GM10266 (cell line): ENCODE results near the gene MRPL2.

Source experiments
- DNase-seq: peaks from one replicate; pipeline ENCODE4 v3.0.0; 2012; ENCODE audit errors: extremely low spot score
- CTCF ChIP-seq: IDR thresholded peaks from 2 replicates; pipeline ENCODE4 v1.5.1; 2012; ENCODE audit warnings: mild to moderate bottlenecking, low read depth; ENCODE audit not compliant: control insufficient read depth, insufficient read depth; ENCODE audit errors: missing control alignments

MRPL2 gene

DNA sequence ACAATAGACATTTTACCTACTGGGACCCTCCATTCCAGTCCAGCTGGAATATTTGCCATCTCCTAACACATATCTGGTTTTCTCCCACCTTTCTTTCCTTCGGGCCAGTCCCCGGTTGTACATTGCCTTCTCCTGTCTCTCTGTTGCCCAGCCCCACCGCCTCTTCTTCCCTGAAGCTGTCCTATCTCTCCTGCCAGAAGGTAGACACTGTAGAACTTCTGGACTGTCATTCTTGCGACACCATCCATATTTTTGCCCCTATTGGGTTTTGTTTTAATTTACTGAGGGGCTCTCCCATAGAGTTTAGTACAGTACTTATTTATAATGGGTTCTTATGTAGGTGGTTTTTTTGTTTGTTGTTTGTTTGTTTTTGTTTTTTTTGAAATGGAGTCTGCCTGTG is 21.8 kb upstream of the MRPL2 start:
- TF ChIP-seq CTCF = no peak
- no peak for DNase-seq

- DNase-seq = no peak
- no peak for TF ChIP-seq CTCF
Observed at GRCh38 chr6:43078691-43079090, 19.5 kb upstream of the MRPL2 start.

DNA sequence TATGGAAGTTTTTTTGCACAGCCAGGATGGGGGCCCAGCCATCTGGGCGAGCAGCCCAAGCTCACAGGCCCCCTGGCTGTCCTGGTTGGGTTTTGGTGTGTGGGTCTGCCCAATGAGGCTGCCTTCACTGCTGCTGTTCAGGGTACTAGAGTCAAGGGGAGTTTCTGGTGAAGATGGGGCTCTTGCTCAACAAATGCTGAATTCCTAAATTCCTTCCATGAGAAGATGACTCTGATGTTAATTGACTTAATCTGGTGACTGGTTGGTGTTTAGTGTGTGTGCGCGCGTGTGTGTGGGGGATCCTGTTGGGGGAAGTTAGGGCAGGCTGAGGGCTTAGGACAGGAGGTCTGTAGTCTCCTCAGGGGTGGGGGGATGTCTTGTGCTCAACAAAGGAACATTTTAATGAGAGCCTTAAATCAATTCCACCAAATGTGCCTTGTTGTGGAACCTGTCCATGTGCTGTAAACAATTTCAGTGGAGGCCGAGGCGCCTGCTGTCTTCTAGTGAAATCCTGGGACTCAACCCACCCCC is 18.8 kb upstream of the MRPL2 start:
- no peak for DNase-seq
- TF ChIP-seq CTCF = no peak

- no peak for TF ChIP-seq CTCF
Observed at GRCh38 chr6:43077333-43077809, 18.1 kb upstream of the MRPL2 start.

DNA sequence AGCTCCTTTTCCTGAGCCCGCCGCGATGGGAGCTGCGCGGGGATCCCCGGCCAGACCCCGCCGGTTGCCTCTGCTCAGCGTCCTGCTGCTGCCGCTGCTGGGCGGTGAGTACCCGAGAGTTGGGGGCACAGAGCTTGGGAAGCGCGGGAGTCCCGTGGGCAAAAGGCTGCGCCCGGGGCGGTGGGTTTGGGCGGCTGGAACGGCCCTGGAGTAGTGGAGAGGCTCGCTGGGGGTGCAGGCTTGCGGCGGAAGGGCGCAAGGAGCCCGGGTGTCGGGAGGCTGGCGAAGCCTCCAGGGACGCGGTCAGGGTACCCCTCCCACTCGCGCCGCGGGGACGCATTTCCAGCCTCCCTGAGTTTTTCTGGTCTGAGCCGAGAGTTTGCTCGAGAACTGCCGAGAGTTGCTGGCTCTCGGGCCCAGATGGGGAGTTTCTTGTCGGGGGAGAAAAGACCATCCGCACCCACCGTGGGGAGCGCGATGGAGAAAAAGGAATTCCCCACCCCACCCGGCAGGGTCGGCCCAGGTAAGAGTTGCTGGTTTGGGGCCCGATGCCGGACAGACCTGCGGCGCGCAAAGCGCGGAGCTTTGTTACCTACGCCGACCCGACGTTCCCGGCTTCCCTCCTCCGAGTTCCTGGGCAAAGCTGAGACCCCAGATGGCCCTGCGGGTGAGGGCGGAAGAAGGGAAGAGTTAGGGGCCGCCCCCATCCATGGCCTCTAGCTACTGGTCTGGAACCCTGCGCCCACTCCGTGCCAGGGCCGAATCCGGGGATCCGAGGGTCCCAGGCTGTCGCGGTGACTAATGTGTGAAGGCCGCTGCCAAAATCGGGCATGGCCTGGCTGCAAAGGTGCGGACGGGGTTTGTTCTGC is 17.5 kb upstream of the MRPL2 start:
- DNase-seq = no peak
- TF ChIP-seq CTCF = no peak

More at GRCh38 chr6:43077333-43077809, 18.1 kb upstream of the MRPL2 start:
- DNase-seq = no peak

DNA sequence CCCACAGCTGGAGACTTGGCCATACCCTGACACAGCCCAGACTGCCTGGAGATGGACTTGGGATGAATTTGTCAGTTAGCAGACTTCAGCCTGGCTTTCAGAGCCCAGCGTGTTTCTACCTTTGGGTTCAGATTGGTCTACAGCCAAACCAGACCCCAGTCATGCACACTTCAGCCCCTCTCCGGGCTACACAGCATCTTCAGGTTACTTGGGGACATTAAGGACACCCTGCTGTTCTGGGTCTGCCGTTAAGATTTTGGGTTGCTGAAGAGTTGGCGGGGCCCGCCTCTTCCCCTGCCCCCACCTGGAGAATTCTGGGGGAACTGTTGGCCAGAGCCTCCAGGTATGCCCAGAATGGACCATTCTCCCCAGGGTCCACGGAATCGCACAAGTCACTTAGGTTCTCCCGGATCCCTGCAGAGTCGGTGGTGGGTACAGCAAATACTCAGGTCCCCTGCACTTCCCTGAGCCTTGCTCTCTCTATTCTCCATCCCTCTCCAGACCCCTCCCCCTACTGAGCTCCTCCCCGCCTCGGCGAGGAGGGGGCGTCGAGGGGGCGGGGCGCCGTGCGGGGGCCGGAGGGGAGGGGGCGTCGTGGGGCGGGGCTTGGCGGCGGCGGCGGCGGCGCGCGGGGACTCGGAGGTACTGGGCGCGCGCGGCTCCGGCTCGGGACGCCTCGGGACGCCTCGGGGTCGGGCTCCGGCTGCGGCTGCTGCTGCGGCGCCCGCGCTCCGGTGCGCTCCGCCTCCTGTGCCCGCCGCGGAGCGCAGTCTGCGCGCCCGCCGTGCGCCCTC is 16.6 kb upstream of the MRPL2 start, which contains the start of gene PTK7:
PTK7 (plus strand) TSS at position 645 of the 794 bp plus-strand sequence. CDS start 175 bp downstream, outside the sequence.
- no peak for TF ChIP-seq CTCF
- DNase-seq = peak; percentile 49
